SK-N-MC (cell line): ENCODE results near the gene IQSEC3.

Experiments used
- EZH2 ChIP-seq: fragments of 200-600 bp; sonication (generic); IDR thresholded peaks from one replicate; pipeline ENCODE4 v1.6.1; 2017; ENCODE audit warnings: antibody characterized with exemption
- FOXP2 ChIP-seq: optimal IDR thresholded peaks from 2 replicates; pipeline ENCODE3; 2011; ENCODE audit warnings: mild to moderate bottlenecking, moderate library complexity; ENCODE audit not compliant: insufficient read depth; ENCODE audit errors: extremely low read length, control extremely low read depth
- POLR2AphosphoS5 ChIP-seq: IDR thresholded peaks from 2 replicates; pipeline ENCODE4 v1.6.1; 2012; ENCODE audit warnings: mild to moderate bottlenecking, low read depth, low read length, borderline replicate concordance

- TF ChIP-seq EZH2 (no peak), POLR2AphosphoS5 (no peak), FOXP2 (no peak)
Observed at GRCh38 chr12:174596-174995, 108.0 kb downstream of the IQSEC3 start.
